Endothelial cell of umbilical vein (primary cell): ENCODE results near the gene ZNF488. TPM values are rescaled to one million over a fixed set of nuclear protein-coding genes. Genes with fewer than 3 reads are reported as not detected.

Experiments
- BruUV-seq: library from RNA; stranded (reverse); fragments of 400-500 nt; replicated peaks from 2 replicates; lab custom pipeline; 2021; lab: Mats Ljungman, UMichigan
- CTCF ChIA-PET: fragments of 300-600, 350-600 bp; sonication (Branson Sonifier 250); formaldehyde crosslinking; loops from one replicate; lab custom pipeline; 2021; ENCODE audit warnings: antibody characterized with exemption, inconsistent platforms; lab: Charles Lee
- POLR2A ChIA-PET: fragments of 300-600, 350-600 bp; sonication (Branson Sonifier 250); formaldehyde crosslinking; loops from one replicate; lab custom pipeline; 2021; ENCODE audit warnings: antibody characterized with exemption, inconsistent platforms; lab: Charles Lee
- DNase-seq: peaks from one replicate; pipeline ENCODE4 v3.0.0-alpha.2; 2011; ENCODE audit warnings: low read depth, low spot score
- FAIRE-seq: peaks from 2 replicates; lab custom pipeline; 2011; peaks lifted over from hg19 to GRCh38; lab: Jason Lieb, UNC
- H2AFZ ChIP-seq: 2 replicates; pipeline ENCODE4 v1.6.0; 2012; ENCODE audit warnings: low read depth, low read length, control low read depth, inconsistent platforms
- H3K27ac ChIP-seq: 2 replicates; pipeline ENCODE4 v1.5.1; 2011; ENCODE audit warnings: low read depth, mild to moderate bottlenecking, control low read depth, low read length, moderate library complexity; ENCODE audit not compliant: insufficient read depth
- H3K27me3 ChIP-seq, 2 experiments: 2 replicates each; pipeline versions ENCODE4 v1.6.0 to v1.6.1; 2011; ENCODE audit warnings: low read length in 2 of 2, mixed read lengths in 1 of 2; ENCODE audit not compliant: control insufficient read depth in 2 of 2, insufficient read depth in 2 of 2
- H3K36me3 ChIP-seq, 2 experiments: 2 replicates in 1 of 2; 3 replicates in 1 of 2; pipeline ENCODE4 v1.5.1; 2011; ENCODE audit warnings: low read length in 2 of 2, mild to moderate bottlenecking in 1 of 2, moderate library complexity in 1 of 2; ENCODE audit not compliant: control insufficient read depth in 2 of 2, insufficient read depth in 2 of 2; ENCODE audit errors: extremely low read depth in 1 of 2
- H3K4me1 ChIP-seq: 3 replicates; pipeline ENCODE4 v1.5.1; 2011; ENCODE audit warnings: mild to moderate bottlenecking, low read length; ENCODE audit not compliant: control insufficient read depth, insufficient read depth; ENCODE audit errors: extremely low read depth
- H3K4me2 ChIP-seq: 2 replicates; pipeline ENCODE4 v1.6.1; 2011; ENCODE audit warnings: low read length, control low read depth, mixed read lengths; ENCODE audit not compliant: insufficient read depth
- H3K4me3 ChIP-seq, 3 experiments: fragments of 200-600 bp in 1 of 3; sonication (generic), shearing (Covaris generic) in 1 of 3; replicated peaks in 1 of 3; 2 replicates each; pipeline ENCODE4 v1.5.1; 2011 to 2016; ENCODE audit warnings: control low read depth in 3 of 3, low read length in 3 of 3, mild to moderate bottlenecking in 2 of 3, inconsistent platforms in 1 of 3, low read depth in 1 of 3, moderate library complexity in 1 of 3; ENCODE audit not compliant: insufficient read depth in 1 of 3
- H3K79me2 ChIP-seq: 2 replicates; pipeline ENCODE4 v1.6.0; 2012; ENCODE audit warnings: low read length, inconsistent platforms; ENCODE audit not compliant: control insufficient read depth, insufficient read depth
- H3K9ac ChIP-seq: replicated peaks from 2 replicates; pipeline ENCODE3; 2011; ENCODE audit warnings: low read length, control low read depth; ENCODE audit not compliant: insufficient read depth; ENCODE audit errors: extremely low read depth
- H3K9me1 ChIP-seq: replicated peaks from 3 replicates; pipeline ENCODE4 v1.6.0; 2011; ENCODE audit warnings: mild to moderate bottlenecking, low read length; ENCODE audit not compliant: control insufficient read depth, insufficient read depth; ENCODE audit errors: extremely low read depth
- H3K9me3 ChIP-seq: replicated peaks from 2 replicates; pipeline ENCODE4 v1.5.1; 2012; ENCODE audit warnings: low read length, inconsistent platforms; ENCODE audit not compliant: control insufficient read depth, insufficient read depth
- H4K20me1 ChIP-seq: replicated peaks from 2 replicates; pipeline ENCODE3; 2011; ENCODE audit warnings: mild to moderate bottlenecking, low read length; ENCODE audit not compliant: control insufficient read depth, insufficient read depth; ENCODE audit errors: extremely low read depth
- CTCF ChIP-seq, 2 donors: IDR thresholded peaks; 1 replicate in 1 of 2; 2 replicates in 1 of 2; pipeline ENCODE4 v1.5.1; 2011; ENCODE audit warnings: low read length in 2 of 2, mild to moderate bottlenecking in 2 of 2, moderate library complexity in 2 of 2, control low read depth in 1 of 2, inconsistent platforms in 1 of 2, low read depth in 1 of 2; ENCODE audit not compliant: insufficient read depth in 1 of 2; ENCODE audit errors: extremely low read depth in 1 of 2
- GATA2 ChIP-seq: IDR thresholded peaks from 2 replicates; pipeline ENCODE4 v1.7.0; 2011; ENCODE audit warnings: low read depth, mild to moderate bottlenecking, moderate library complexity, mixed read lengths, low read length; ENCODE audit not compliant: insufficient read length, insufficient read depth
- JUN ChIP-seq: IDR thresholded peaks from 2 replicates; pipeline ENCODE4 v1.6.1; 2011; ENCODE audit warnings: borderline replicate concordance, low read depth; ENCODE audit not compliant: insufficient read length, insufficient read depth
- MAX ChIP-seq: IDR thresholded peaks from 2 replicates; pipeline ENCODE4 v1.6.1; 2011; ENCODE audit not compliant: insufficient read depth, insufficient read length
- POLR2A ChIP-seq: IDR thresholded peaks from 2 replicates; pipeline ENCODE4 v1.6.1; 2012; ENCODE audit warnings: low read depth, mild to moderate bottlenecking, control low read depth, low read length
- POLR2AphosphoS5 ChIP-seq: IDR thresholded peaks from 2 replicates; pipeline ENCODE4 v1.6.1; 2012; ENCODE audit warnings: low read depth, mild to moderate bottlenecking, control low read depth, low read length, moderate library complexity; ENCODE audit not compliant: insufficient read depth
- dilution Hi-C: fragments of 300-500 bp; cut with MboI; formaldehyde crosslinking; loops from one replicate; pipeline ENCODE4 v1.15.0; 2019; ENCODE audit warnings: low sequenced_read_pairs; ENCODE audit not compliant: extremely low pct_ligation_motif_present
- intact Hi-C: fragments of 100-400 bp; cut with micrococcal nuclease; formaldehyde crosslinking; loops from one replicate; pipeline ENCODE4 v1.10.0; 2022
- polyA plus RNA-seq, 4 experiments: library from polyadenylated mRNA; depleted of rRNA in 3 of 4; stranded (reverse) in 3 of 4; unstranded in 1 of 4; fragments of >200 nt; gene quantifications; 2 replicates each; pipeline versions ENCODE4 v1.2.1 to v1.2.3, GENCODE V29; 2011 to 2012; ENCODE audit warnings: missing spikeins in 1 of 4
- total RNA-seq: library from RNA; stranded (reverse); gene quantifications from 2 replicates; pipeline ENCODE4 v1.2.3, GENCODE V29; 2021

Gene ZNF488
- total and polyA plus RNA-seq, 2 donors (not counting 3 experiments of a cell fraction or from before 2014, with no cell fraction given) = 0.21 to 0.38 TPM

- Histone ChIP-seq H3K9ac (no peak overlapping the region), H3K4me3 (no peak overlapping the region), H3K9me3 (no peaks in the 10 kb centered on the region), H2AFZ (no peak overlapping the region), H3K9me1 (no peaks in the 10 kb centered on the region), H3K4me2 (no peak overlapping the region), H3K36me3 (no peaks in the 10 kb centered on the region), H3K79me2 (no peaks in the 10 kb centered on the region), H4K20me1 (no peaks in the 10 kb centered on the region), H3K27ac (no peak overlapping the region), H3K27me3 (peaks cover 0 to 8% of the 10 kb centered on the region in 2 experiments), H3K4me1 (no peaks in the 10 kb centered on the region)
- intact Hi-C loops = no loop called here
- DNase-seq = no peak
- TF ChIP-seq CTCF (IDR thresholded peaks at IDR 0.05; ENCODE audit: extremely low read depth in 1 of 2, insufficient read depth in 1 of 2, low read depth in 1 of 2, low read length in 2 of 2) (no peak), POLR2AphosphoS5 (no peak), MAX (no peak), JUN (no peak), POLR2A (no peak), GATA2 (no peak)
- no peak for FAIRE-seq
- ChIA-PET CTCF (interaction anchor here (1.2 to 1.4 kb wide), 3 partner anchors 10 to 285 kb away, joined by 3 to 5 read pairs (median 3); no protein-coding TSS in a partner anchor), POLR2A (no interaction called here)
- dilution Hi-C loops = no loop called here
- BruUV-seq = no TSS peak
Measured at GRCh38 chr10:47332946-47333345, 51.1 kb downstream of the ZNF488 start.
